Measurements from ENCODE around the gene UHRF1.

Gene UHRF1

DNA sequence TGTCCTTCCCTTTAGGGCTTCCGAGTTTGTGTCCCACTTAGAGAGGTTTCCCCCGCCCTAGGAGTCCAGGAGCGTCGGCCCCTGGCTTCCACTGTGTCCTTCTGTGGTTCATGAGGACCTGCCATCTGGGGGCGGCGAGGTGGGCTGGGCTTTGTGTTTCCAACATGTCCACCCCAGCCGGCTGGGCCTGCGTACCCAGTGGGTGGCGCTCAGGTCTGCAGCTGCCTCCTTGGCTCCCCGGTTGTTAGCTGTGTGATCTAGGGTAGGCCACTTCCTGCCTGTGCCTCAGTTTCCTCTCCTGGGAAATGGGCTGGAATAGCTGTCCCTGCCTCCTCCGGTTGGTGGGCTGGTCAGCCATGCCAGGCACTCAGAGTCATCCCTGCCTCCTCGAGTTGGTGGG is 88.0 kb downstream of the UHRF1 start:
- no peak for DNase-seq (ENCODE audit: low spot score)
- in situ Hi-C loops (cut with MboI; ENCODE audit: low pct_unique_long_range_greater_than_20kb, low sequenced_read_pairs, unreplicated experiment) = no loop called here
- TF ChIP-seq, protein P1, sequence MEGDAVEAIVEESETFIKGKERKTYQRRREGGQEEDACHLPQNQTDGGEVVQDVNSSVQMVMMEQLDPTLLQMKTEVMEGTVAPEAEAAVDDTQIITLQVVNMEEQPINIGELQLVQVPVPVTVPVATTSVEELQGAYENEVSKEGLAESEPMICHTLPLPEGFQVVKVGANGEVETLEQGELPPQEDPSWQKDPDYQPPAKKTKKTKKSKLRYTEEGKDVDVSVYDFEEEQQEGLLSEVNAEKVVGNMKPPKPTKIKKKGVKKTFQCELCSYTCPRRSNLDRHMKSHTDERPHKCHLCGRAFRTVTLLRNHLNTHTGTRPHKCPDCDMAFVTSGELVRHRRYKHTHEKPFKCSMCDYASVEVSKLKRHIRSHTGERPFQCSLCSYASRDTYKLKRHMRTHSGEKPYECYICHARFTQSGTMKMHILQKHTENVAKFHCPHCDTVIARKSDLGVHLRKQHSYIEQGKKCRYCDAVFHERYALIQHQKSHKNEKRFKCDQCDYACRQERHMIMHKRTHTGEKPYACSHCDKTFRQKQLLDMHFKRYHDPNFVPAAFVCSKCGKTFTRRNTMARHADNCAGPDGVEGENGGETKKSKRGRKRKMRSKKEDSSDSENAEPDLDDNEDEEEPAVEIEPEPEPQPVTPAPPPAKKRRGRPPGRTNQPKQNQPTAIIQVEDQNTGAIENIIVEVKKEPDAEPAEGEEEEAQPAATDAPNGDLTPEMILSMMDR (IDR thresholded peaks at IDR 0.05; ENCODE audit: extremely low read depth, insufficient read depth, missing control alignments) = no peak

DNA sequence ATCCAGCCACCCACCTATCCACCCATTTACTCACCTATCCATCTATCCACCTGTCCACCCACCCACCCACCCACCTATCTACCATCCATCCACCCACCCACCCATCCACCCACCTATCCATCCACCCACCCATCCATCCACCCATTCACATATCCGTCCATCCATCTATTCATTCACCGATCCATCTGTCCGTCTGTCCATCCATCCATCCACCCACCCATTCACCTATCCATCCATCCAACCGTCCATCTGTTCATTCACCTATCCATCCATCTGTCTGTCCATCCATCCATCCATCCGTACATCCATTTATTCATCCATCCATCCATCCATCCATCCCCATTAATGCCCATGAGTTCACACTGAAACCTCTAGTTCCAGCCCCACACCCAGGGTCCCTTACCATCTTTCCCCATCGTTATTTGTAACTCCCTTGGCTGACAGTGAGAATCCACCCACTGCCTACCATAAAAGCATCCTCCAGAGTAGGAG is 90.9 kb downstream of the UHRF1 start:
- DNase-seq (ENCODE audit: low spot score) = no peak
- in situ Hi-C loops (cut with MboI; ENCODE audit: low pct_unique_long_range_greater_than_20kb, low sequenced_read_pairs, unreplicated experiment) = no loop called here
- TF ChIP-seq, protein P1 (IDR thresholded peaks at IDR 0.05; ENCODE audit: extremely low read depth, insufficient read depth, missing control alignments) = no peak

DNA sequence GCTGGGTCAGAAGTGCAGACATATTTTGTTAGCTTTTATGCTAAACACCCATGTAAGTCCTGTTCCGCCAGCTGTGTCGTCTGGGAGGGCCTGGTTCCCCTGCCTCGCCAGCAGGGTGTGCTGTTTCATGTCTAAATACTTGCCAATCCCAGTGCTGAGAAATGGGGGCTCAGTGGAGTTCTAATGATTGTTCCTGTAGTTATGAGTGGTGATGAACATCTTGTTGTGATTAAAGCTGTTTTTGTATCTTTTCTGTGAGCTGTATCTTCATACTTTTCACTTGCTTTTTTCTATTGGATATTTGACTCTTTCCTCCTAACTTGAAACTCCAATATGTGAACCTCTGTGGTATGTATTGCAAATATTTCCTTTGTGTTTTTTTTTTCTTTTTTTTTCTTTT is 92.3 kb downstream of the UHRF1 start:
- in situ Hi-C loops (cut with MboI; ENCODE audit: low pct_unique_long_range_greater_than_20kb, low sequenced_read_pairs, unreplicated experiment) = no loop called here
- TF ChIP-seq, protein P1 (IDR thresholded peaks at IDR 0.05; ENCODE audit: extremely low read depth, insufficient read depth, missing control alignments) = peak; percentile 73
- peak; percentile 73 for DNase-seq (ENCODE audit: low spot score)

DNA sequence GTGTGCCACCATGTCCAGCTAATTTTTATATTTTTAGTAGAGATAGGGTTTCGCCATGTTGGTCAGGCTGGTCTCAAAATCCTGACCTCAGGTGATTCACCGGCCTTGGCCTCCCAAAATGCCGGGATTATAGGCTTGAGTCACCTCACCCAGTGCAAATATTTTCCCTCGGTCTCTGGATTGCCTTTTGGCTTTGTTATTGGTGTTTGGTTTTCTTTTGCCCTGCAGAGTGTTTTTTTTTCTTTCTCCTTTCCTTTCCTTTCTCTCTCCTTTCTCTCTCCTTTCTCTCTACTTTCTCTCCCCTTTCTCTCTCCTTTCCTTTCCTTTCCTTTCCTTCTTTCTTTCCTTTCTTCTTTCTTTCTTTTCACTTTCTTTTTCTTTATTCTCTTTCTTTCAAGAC is 92.8 kb downstream of the UHRF1 start:
- TF ChIP-seq, protein P1 (IDR thresholded peaks at IDR 0.05; ENCODE audit: extremely low read depth, insufficient read depth, missing control alignments) = no peak
- in situ Hi-C loops (cut with MboI; ENCODE audit: low pct_unique_long_range_greater_than_20kb, low sequenced_read_pairs, unreplicated experiment) = no loop called here
- DNase-seq (ENCODE audit: low spot score) = no peak

GRCh38 chr19:5003781-5004180 is 94.5 kb downstream of the UHRF1 start:
- in situ Hi-C loops (cut with MboI; ENCODE audit: low pct_unique_long_range_greater_than_20kb, low sequenced_read_pairs, unreplicated experiment) = no loop called here
- TF ChIP-seq, protein P1 (IDR thresholded peaks at IDR 0.05; ENCODE audit: extremely low read depth, insufficient read depth, missing control alignments) = no peak
- no peak for DNase-seq (ENCODE audit: low spot score)

GRCh38 chr19:5005096-5005495 is 95.8 kb downstream of the UHRF1 start:
- TF ChIP-seq, protein P1 (IDR thresholded peaks at IDR 0.05; ENCODE audit: extremely low read depth, insufficient read depth, missing control alignments) = no peak
- in situ Hi-C loops (cut with MboI; ENCODE audit: low pct_unique_long_range_greater_than_20kb, low sequenced_read_pairs, unreplicated experiment) = no loop called here
- DNase-seq (ENCODE audit: low spot score) = no peak

DNA sequence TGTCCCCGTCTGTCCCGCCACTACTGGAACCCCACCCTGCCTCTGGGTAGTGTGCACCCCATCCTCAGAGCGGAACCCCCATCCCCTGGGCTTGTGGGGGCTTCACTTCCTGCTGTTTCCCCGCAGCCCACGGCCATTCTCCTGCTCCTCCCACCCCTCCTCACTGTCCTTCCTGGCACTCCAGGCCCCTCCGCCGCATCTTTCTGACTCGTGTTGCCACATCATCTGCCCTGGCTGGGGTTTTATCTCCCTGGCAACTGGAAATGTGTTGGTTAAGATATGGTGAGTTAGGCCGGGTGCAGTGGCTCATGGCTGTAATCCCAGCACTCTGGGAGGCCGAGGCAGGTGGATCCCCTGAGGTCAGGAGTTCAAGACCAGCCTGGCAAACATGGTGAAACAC is 96.9 kb downstream of the UHRF1 start:
- TF ChIP-seq, protein P1 (IDR thresholded peaks at IDR 0.05; ENCODE audit: extremely low read depth, insufficient read depth, missing control alignments) = no peak
- DNase-seq (ENCODE audit: low spot score) = no peak
- in situ Hi-C loops (cut with MboI; ENCODE audit: low pct_unique_long_range_greater_than_20kb, low sequenced_read_pairs, unreplicated experiment) = no loop called here

Measured in GM13977 (cell line).